Measurements from ENCODE around the gene KRT2. TPM values are rescaled to one million over a fixed set of nuclear protein-coding genes. Genes with fewer than 3 reads are reported as not detected.

The KRT2 gene
- total and polyA plus RNA-seq, 10 of the 15 experiments (the other 5 are each of a cell fraction or from before 2014, with no cell fraction given), result 0.08 to 0.12 TPM; not detected in 8

DNA sequence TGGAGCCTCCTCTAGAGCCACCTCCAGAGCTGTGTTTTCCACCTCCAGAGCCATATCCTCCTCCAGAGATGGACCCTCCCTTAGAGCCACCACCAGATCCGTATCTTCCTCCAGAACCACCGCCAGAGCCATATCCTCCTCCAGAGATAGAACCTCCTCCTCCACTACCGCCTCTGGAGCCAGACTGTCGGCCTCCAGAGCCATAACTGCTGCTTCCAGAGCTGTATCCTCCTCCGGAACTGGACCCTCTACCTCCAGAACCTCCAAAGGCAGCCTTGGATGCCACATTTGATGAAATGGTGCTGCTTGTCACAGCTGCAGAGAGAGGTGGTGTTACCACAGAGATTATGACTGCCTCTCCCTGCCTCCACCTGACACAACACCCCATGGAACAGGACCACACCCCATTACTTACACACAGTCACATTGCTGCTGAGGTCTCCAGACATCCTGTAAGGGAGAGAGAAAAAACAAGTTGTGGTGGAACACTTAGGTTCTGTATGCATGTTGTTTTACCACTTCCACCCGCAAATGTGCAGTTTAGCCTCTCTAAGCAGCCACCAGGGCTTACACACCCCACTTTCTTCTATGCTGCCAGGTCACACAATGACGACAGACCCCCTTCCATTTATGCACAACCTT lies 6.8 kb downstream of the KRT2 start:
- Histone ChIP-seq H3K4me2 (ENCODE audit: control insufficient read depth, insufficient read depth) (no peak overlapping the region), H4K20me1 (ENCODE audit: control insufficient read depth, insufficient read depth) (no peaks in the 10 kb centered on the region; the same call in 1 of the 2 replicates), H3K27me3 (replicated peaks in 1 of 2; ENCODE audit: control insufficient read depth in 2 of 2, insufficient read depth in 2 of 2, low read length in 1 of 2) (peaks cover 2 to 3% of the 10 kb centered on the region in 2 experiments; a peak in 2 of 4 replicates), H3K36me3 (ENCODE audit: control insufficient read depth in 2 of 2, insufficient read depth in 2 of 2, low read length in 1 of 2) (no peaks in the 10 kb centered on the region), H2AFZ (ENCODE audit: control insufficient read depth, low read depth, low read length) (no peak overlapping the region), H3K4me1 (ENCODE audit: control insufficient read depth, insufficient read depth, low read length) (no peaks in the 10 kb centered on the region), H3K9me3 (replicated peaks; ENCODE audit: control insufficient read depth, insufficient read depth, low read length) (no peaks in the 10 kb centered on the region), H3K9ac (ENCODE audit: control insufficient read depth, insufficient read depth, low read length) (no peak overlapping the region), H3K79me2 (ENCODE audit: control insufficient read depth, insufficient read depth, low read length) (no peaks in the 10 kb centered on the region), H3K4me3 (no peak overlapping the region), H3K27ac (ENCODE audit: control insufficient read depth, insufficient read depth) (no peak overlapping the region)
- ChIA-PET SMC1A (ENCODE audit: uncharacterized antibody, unreplicated experiment) (no interaction called here), POLR2A (no interaction called here), CTCF (interaction anchor here (0.6 kb wide), 1 partner anchor 320 kb away, joined by 3 read pairs; no protein-coding TSS in a partner anchor), RAD21 (ENCODE audit: unreplicated experiment) (no interaction called here)
- 0% methylated on average over 7 of the region's 7 CpGs for WGBS (ENCODE audit: insufficient coverage, insufficient replicate concordance, low lambda C conversion rate, missing lambda C conversion rate)
- intact Hi-C loops (cut with micrococcal nuclease; ENCODE audit: unreplicated experiment), result no loop called here
- no peak for DNase-seq (ENCODE audit: low read depth, low spot score)
- BruUV-seq (replicated peaks), result no TSS peak
- no peak for TF ChIP-seq POLR2A (IDR thresholded peaks at IDR 0.05; ENCODE audit: low read depth, low read length)
- TF ChIP-seq ZNF274 (IDR thresholded peaks at IDR 0.05; ENCODE audit: insufficient read depth, insufficient read length), result no peak
- no peak for TF ChIP-seq STAT1 (conservative IDR thresholded peaks at IDR 0.05)
- no peak for TF ChIP-seq ETV6 (conservative IDR thresholded peaks at IDR 0.05 in 1 of 2, IDR thresholded peaks at IDR 0.05 in 1 of 2; ENCODE audit: borderline replicate concordance in 1 of 2, low read depth in 1 of 2)
- FAIRE-seq, result no peak
- no peak for ATAC-seq
- in situ Hi-C loops (cut with MboI), result no loop called here

DNA sequence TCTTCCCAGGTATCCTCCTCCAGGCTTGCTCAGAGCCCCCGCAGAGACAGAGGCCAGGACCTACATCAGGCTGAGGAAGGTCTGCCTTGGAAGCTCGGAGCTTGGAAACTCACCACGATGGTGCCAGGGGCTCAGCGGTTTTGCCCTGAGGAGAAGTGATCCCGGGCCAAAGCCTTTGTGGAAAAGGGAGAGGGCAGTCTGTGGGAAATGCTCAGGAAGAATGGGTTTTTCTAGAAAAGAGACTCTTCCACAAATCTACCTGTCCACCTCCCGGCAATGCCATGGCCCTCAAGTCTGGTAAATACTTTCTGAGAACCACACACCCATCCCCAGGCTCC lies 8.0 kb downstream of the KRT2 start:
- ChIA-PET CTCF (no interaction called here), SMC1A (ENCODE audit: uncharacterized antibody, unreplicated experiment) (no interaction called here), RAD21 (ENCODE audit: unreplicated experiment) (no interaction called here), POLR2A (no interaction called here)
- in situ Hi-C loops (cut with MboI), result no loop called here
- Histone ChIP-seq H3K79me2 (ENCODE audit: control insufficient read depth, insufficient read depth, low read length) (no peaks in the 10 kb centered on the region), H2AFZ (ENCODE audit: control insufficient read depth, low read depth, low read length) (no peak overlapping the region), H3K27me3 (replicated peaks in 1 of 2; ENCODE audit: control insufficient read depth in 2 of 2, insufficient read depth in 2 of 2, low read length in 1 of 2) (peaks cover 3 to 6% of the 10 kb centered on the region in 2 experiments; a peak in 3 of 4 replicates), H3K9ac (ENCODE audit: control insufficient read depth, insufficient read depth, low read length) (no peak overlapping the region), H3K36me3 (ENCODE audit: control insufficient read depth in 2 of 2, insufficient read depth in 2 of 2, low read length in 1 of 2) (no peaks in the 10 kb centered on the region), H3K4me2 (ENCODE audit: control insufficient read depth, insufficient read depth) (no peak overlapping the region), H3K4me1 (ENCODE audit: control insufficient read depth, insufficient read depth, low read length) (no peaks in the 10 kb centered on the region), H4K20me1 (ENCODE audit: control insufficient read depth, insufficient read depth) (no peaks in the 10 kb centered on the region), H3K4me3 (no peak overlapping the region), H3K9me3 (replicated peaks; ENCODE audit: control insufficient read depth, insufficient read depth, low read length) (no peaks in the 10 kb centered on the region), H3K27ac (ENCODE audit: control insufficient read depth, insufficient read depth) (no peak overlapping the region)
- TF ChIP-seq ZBTB40 (IDR thresholded peaks at IDR 0.05; ENCODE audit: borderline replicate concordance), result no peak
- no peak for TF ChIP-seq MEF2A (IDR thresholded peaks at IDR 0.05; ENCODE audit: insufficient read depth, low read depth, low read length)
- FAIRE-seq (no peak), DNase-seq (ENCODE audit: low read depth, low spot score) (no peak), ATAC-seq (no peak)
- intact Hi-C loops (cut with micrococcal nuclease; ENCODE audit: unreplicated experiment), result no loop called here
- 14% methylated on average over 6 of the region's 6 CpGs for WGBS (ENCODE audit: insufficient coverage, insufficient replicate concordance, low lambda C conversion rate, missing lambda C conversion rate)
- BruUV-seq (replicated peaks), result no TSS peak

All from GM12878 (cell line).